ENCODE measurements around the gene C12orf43. TPM values are rescaled to one million over a fixed set of nuclear protein-coding genes. Genes with fewer than 3 reads are reported as not detected.
A peak's percentile ranks its signal among the peaks of the same experiment; 100 is the strongest.

C12orf43 gene
- total and polyA plus RNA-seq, 4 donors = 6.8 to 8.2 (median 7.6) TPM

- H3K9ac ChIP-seq (ENCODE audit: low read depth in 1 of 2, low read length in 2 of 2) = no peak overlapping the region
- peaks cover 0 to 47% (median 20%) of the 10 kb centered on the region in 4 donors for H3K4me1 ChIP-seq (ENCODE audit: control insufficient read depth in 4 of 4, insufficient read depth in 4 of 4, low read length in 3 of 4)
- H3K9me3 ChIP-seq (ENCODE audit: control insufficient read depth in 4 of 4, low read length in 3 of 4) = no peaks in the 10 kb centered on the region
- TF ChIP-seq NR2F2 (IDR thresholded peaks at IDR 0.05) = no peak
- H3K27ac ChIP-seq (ENCODE audit: low read depth in 1 of 2, low read length in 2 of 2) = no peak overlapping the region
- 69% methylated on average over 3 of the region's 3 CpGs for WGBS
- peaks cover 3 to 13% (median 9%) of the 10 kb centered on the region in 4 donors for H3K36me3 ChIP-seq (ENCODE audit: control insufficient read depth in 4 of 4, insufficient read depth in 3 of 4, low read depth in 1 of 4, low read length in 3 of 4)
- DNase-seq (ENCODE audit: low spot score) = no peak
- H3K4me3 ChIP-seq (ENCODE audit: low read depth in 1 of 3, low read length in 3 of 3) = no peak overlapping the region
- H3K27me3 ChIP-seq (ENCODE audit: control insufficient read depth in 4 of 4, insufficient read depth in 4 of 4, low read length in 3 of 4) = no peaks in the 10 kb centered on the region
These were observed 46.0 kb downstream of the C12orf43 start for GRCh38 chr12:120970310-120970709.

- no peak for DNase-seq (ENCODE audit: low spot score)
- 45% methylated on average over 13 of the region's 13 CpGs for WGBS
- TF ChIP-seq TAF1 (conservative IDR thresholded peaks at IDR 0.05) (no peak), NR2F2 (IDR thresholded peaks at IDR 0.05) (no peak), SP1 (IDR thresholded peaks at IDR 0.05) (no peak), HNF4G (IDR thresholded peaks at IDR 0.05) (no peak), CTCF (IDR thresholded peaks at IDR 0.05; ENCODE audit: low read depth, low read length, missing input control) (no peak), REST (IDR thresholded peaks at IDR 0.05) (no peak), EGR1 (IDR thresholded peaks at IDR 0.05; ENCODE audit: low read depth in 2 of 2) (no peak), FOXA2 (IDR thresholded peaks at IDR 0.05) (no peak), YY1 (IDR thresholded peaks at IDR 0.05) (peak; percentile 9), RAD21 (IDR thresholded peaks at IDR 0.05) (no peak), FOXA1 (IDR thresholded peaks at IDR 0.05) (no peak), ZBTB33 (IDR thresholded peaks at IDR 0.05) (no peak), GABPA (IDR thresholded peaks at IDR 0.05 in 1 of 2, conservative IDR thresholded peaks at IDR 0.05 in 1 of 2) (no peak), ATF3 (IDR thresholded peaks at IDR 0.05) (no peak), RXRA (IDR thresholded peaks at IDR 0.05) (peak in 1 of 2 donors; percentile 8), JUND (IDR thresholded peaks at IDR 0.05) (no peak), HNF4A (conservative IDR thresholded peaks at IDR 0.05) (peak in 1 of 2 donors; percentile 8), MAX (IDR thresholded peaks at IDR 0.05) (no peak)
These were observed 50.7 kb downstream of the C12orf43 start for GRCh38 chr12:120965534-120966091.

More at GRCh38 chr12:120965534-120966091, 50.7 kb downstream of the C12orf43 start:
- no peaks in the 10 kb centered on the region for H3K9me3 ChIP-seq (ENCODE audit: control insufficient read depth in 4 of 4, low read length in 3 of 4)
- H3K27ac ChIP-seq (ENCODE audit: low read depth in 1 of 2, low read length in 2 of 2) = peak overlapping the region in 1 of 2 donors; percentile 37
- peaks cover 0 to 10% (median 5%) of the 10 kb centered on the region in 4 donors for H3K36me3 ChIP-seq (ENCODE audit: control insufficient read depth in 4 of 4, insufficient read depth in 3 of 4, low read depth in 1 of 4, low read length in 3 of 4)
- no peak overlapping the region for H3K9ac ChIP-seq (ENCODE audit: low read depth in 1 of 2, low read length in 2 of 2)
- H3K4me1 ChIP-seq (ENCODE audit: control insufficient read depth in 4 of 4, insufficient read depth in 4 of 4, low read length in 3 of 4) = peaks cover 6 to 25% (median 14%) of the 10 kb centered on the region in 4 donors
- no peaks in the 10 kb centered on the region for H3K27me3 ChIP-seq (ENCODE audit: control insufficient read depth in 4 of 4, insufficient read depth in 4 of 4, low read length in 3 of 4)
- no peak overlapping the region for H3K4me3 ChIP-seq (ENCODE audit: low read depth in 1 of 3, low read length in 3 of 3)
